Subcutaneous adipose tissue (tissue), 4 donors: ENCODE results near the gene FFAR4. TPM values are rescaled to one million over a fixed set of nuclear protein-coding genes. Genes with fewer than 3 reads are reported as not detected.

Source experiments
- CTCF ChIP-seq: fragments of 450-650 bp; IDR thresholded peaks from one replicate; pipeline ENCODE4 v1.5.1; 2016; ENCODE audit warnings: low read depth, mild to moderate bottlenecking, control low read depth, antibody characterized with exemption, moderate library complexity
- total RNA-seq, 4 donors: library from RNA; depleted of rRNA; stranded (reverse); fragments of >200 nt; gene quantifications; one replicate each; pipeline ENCODE4 v1.1.0, GENCODE V29; 2016

Gene FFAR4
- total RNA-seq, 4 donors from 2014 or later, result 1.1 to 5.8 (median 1.7) TPM

GRCh38 chr10:93589648-93590562 lies 23.4 kb downstream of the FFAR4 start:
- no peak for TF ChIP-seq CTCF

DNA sequence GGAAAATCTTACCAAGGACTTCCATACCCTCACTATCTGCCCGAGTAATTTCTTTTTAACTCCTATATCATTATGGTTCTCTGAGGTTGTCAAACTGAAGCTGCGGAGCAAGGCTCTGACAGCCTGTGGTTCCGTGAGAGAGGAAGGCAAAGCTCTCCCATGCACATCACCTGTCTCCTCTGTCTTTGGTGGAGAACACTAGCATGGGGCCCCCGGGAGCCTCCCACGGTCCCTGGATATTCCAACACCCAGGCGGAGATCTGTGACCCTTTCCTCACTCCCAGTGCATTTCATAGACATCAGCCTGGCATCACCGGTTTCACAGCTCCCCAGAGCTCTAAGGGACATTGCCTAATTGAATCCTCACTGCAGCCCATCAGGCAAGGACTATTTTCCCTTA lies 24.2 kb downstream of the FFAR4 start:
- TF ChIP-seq CTCF, result no peak

DNA sequence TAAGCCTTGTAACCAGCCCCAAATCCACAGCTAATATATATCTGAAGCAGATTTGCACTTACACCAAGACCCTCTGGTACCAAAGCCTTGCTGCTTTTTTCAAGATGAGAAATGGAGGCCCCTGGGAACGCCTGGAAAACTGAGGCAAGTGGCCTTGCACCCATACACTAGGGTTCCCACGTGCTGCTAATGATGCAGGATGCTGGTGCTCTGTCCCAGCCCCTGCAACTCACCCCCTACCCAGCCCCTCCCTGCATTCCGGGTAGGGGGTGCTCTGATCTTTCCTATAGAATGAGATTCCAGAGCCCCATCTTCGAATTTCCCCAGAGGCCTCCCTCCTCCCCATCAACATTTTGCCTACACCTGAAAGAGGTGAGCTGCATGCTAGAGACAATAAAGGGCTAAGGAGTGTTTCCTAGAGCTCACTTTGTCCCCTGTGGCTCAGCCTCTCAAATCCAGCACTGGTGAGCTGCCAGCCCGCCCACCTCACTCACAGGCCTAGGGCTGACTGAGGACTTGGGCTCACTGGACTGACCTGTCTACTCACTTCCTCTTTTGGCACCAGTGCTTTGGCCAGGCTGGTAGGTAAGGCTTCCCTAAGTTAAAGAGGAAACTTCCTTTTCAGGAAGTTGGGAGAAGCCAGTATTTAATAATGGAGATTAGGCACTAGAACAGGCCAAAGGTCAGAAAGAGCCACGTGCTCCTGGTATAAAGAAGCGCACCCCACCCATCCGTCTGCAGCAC lies 24.8 kb downstream of the FFAR4 start:
- TF ChIP-seq CTCF, result no peak

DNA sequence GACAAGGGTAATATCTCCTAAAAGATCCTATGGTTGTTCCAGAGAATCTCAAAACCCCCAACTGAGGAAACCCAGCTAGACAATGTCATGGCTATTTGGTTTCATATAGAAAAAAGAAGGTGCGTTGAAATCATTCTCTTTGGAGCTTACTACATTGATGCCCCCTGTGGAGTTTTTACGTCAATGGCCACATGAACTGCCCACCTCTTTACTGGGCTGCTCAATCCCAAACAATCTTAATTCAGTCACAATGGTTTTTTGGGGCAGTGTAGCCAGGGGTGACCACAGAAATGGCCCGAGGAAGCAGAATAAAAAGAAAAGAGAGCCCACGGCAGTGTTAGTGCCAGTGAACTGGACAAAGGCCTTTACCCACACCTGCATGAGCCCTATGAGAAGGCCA lies 26.8 kb downstream of the FFAR4 start:
- no peak for TF ChIP-seq CTCF

DNA sequence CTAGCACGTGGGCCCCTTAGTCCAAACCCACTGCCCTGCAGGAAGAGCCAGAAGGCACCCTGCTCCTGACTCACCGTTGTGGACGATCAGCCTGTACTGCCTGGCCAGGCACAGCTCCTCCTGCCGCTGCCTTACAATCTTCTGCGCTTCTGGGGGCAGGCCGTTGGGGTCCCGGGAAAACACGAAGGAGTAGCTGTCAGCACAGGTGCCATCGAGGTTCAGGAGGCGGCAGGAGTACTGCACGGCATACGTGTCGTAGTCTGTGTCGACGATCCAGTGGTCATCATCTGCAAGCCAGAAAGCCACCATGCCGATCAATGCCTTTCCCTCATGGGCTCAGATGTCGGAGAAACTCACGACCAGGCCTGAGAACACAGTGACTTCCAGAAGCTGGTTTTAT lies 27.3 kb downstream of the FFAR4 start:
- no peak for TF ChIP-seq CTCF

GRCh38 chr10:93594518-93594917 lies 28.1 kb downstream of the FFAR4 start:
- no peak for TF ChIP-seq CTCF

GRCh38 chr10:93595378-93596161 lies 29.1 kb downstream of the FFAR4 start:
- TF ChIP-seq CTCF, result no peak
